ENCODE data around the gene QTRT2. TPM values are rescaled to one million over a fixed set of nuclear protein-coding genes. Genes with fewer than 3 reads are reported as not detected.

QTRT2 gene
- total and polyA plus RNA-seq, 2 of the 8 experiments (the other 6 are each of a cell fraction or from before 2014, with no cell fraction given): 13.3 to 54.5 TPM

DNA sequence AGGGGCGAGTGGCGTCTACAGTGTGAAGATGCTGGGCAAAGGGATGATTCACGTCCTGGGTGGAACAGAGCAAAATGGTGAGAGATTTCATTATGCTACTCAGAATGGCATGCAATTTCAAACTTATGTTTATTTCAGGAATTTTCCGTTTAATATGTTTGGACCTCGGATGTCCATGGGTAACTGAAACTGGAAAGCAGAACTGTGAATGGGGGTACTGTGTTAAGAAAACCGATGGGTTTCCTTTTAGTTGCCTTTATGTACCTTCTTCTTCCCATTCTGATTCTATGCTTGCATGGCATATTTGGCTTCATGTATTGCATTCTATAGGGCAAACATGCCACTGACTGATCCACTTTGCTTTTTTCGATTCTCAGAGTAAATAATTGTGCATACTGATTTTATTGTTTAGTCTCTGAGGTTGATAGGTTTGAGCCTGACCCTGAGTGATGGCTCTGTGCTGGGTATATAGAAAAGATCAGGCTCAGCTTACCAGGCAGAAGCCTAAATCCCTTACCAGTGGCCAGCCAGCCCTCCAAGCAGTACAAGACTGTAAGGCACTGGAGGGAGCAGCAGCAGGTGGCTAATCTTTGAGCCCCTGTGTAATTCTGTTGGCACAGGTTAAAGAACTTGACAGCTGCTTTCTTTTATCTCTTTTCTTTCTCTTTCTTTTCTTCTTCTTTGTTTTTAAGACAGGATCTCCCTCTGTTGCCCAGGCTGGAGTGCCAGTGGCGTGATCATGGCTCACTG is 4.5 kb downstream of the QTRT2 start:
- Histone ChIP-seq H3K4me3 (ENCODE audit: extremely low read depth in 1 of 4, insufficient read depth in 2 of 4, low read depth in 3 of 4, low read length in 4 of 4) (no peak overlapping the region), H3K23me2 (ENCODE audit: low read depth, low read length) (peaks cover 3% of the 10 kb centered on the region; the same call in 1 of the 2 replicates), H4K91ac (replicated peaks; ENCODE audit: insufficient read length, low read length) (no peak overlapping the region), H2AFZ (ENCODE audit: low read length) (no peak overlapping the region), H3K14ac (ENCODE audit: insufficient read length) (no peak overlapping the region), H3K9me3 (ENCODE audit: insufficient read depth in 2 of 2, low read depth in 1 of 2, low read length in 1 of 2) (no peaks in the 10 kb centered on the region), H3K79me1 (ENCODE audit: low read depth, low read length) (peaks cover 4% of the 10 kb centered on the region), H2BK15ac (ENCODE audit: low read length) (no peak overlapping the region), H4K8ac (ENCODE audit: extremely low read depth, insufficient read depth, low read length) (no peak overlapping the region), H3K79me2 (ENCODE audit: control insufficient read depth in 1 of 2, insufficient read depth in 2 of 2, low read length in 2 of 2) (peaks cover 8 to 96% of the 10 kb centered on the region in 2 experiments), H3K36me3 (ENCODE audit: control insufficient read depth in 2 of 4, insufficient read depth in 4 of 4, low read length in 3 of 4) (peaks cover 0 to 11% (median 7%) of the 10 kb centered on the region in 4 experiments; a peak in 5 of 8 replicates), H2BK20ac (ENCODE audit: low read length) (no peak overlapping the region), H3K27ac (ENCODE audit: low read depth, low read length) (no peak overlapping the region), H2BK120ac (replicated peaks; ENCODE audit: low read depth, low read length) (no peak overlapping the region), H3K18ac (ENCODE audit: extremely low read depth, low read length) (no peak overlapping the region), H3K9ac (replicated peaks in 1 of 4; ENCODE audit: extremely low read depth in 1 of 4, low read depth in 3 of 4, low read length in 3 of 4) (no peak overlapping the region; a peak in 2 of 7 replicates), H4K5ac (ENCODE audit: insufficient read length, low read depth, low read length) (no peak overlapping the region), H3K4ac (replicated peaks; ENCODE audit: insufficient read length, low read depth, low read length) (no peak overlapping the region), H4K20me1 (replicated peaks in 1 of 2; ENCODE audit: control insufficient read depth in 1 of 2, insufficient read depth in 2 of 2, low read length in 2 of 2) (peaks cover 2 to 5% of the 10 kb centered on the region in 2 experiments), H2BK12ac (ENCODE audit: low read depth, low read length) (no peak overlapping the region), H3K4me1 (replicated peaks in 1 of 4; ENCODE audit: control insufficient read depth in 3 of 4, insufficient read depth in 4 of 4, low read length in 3 of 4) (peaks cover 0 to 5% (median 2%) of the 10 kb centered on the region in 4 experiments; a peak in 4 of 7 replicates), H3K27me3 (replicated peaks in 1 of 4; ENCODE audit: control insufficient read depth in 3 of 4, extremely low read depth in 1 of 4, insufficient read depth in 3 of 4, low read length in 3 of 4) (no peaks in the 10 kb centered on the region), H3K23ac (ENCODE audit: insufficient read length) (no peak overlapping the region), H3K56ac (replicated peaks; ENCODE audit: insufficient read length, low read depth, low read length) (no peak overlapping the region), H2AK5ac (ENCODE audit: low read depth, low read length) (no peak overlapping the region), H3K4me2 (ENCODE audit: insufficient read depth in 1 of 2, low read depth in 2 of 2, low read length in 2 of 2) (no peak overlapping the region), H2BK5ac (ENCODE audit: low read depth, low read length) (no peak overlapping the region)
- FAIRE-seq (no peak), DNase-seq (ENCODE audit: low read depth in 1 of 2, low spot score in 2 of 2) (no peak)
- WGBS, 2 experiments (ENCODE audit: extremely low coverage in 1 of 2, insufficient coverage in 1 of 2, insufficient read length in 1 of 2, insufficient replicate concordance in 2 of 2, low coverage in 1 of 2, low lambda C conversion rate in 2 of 2, missing lambda C conversion rate in 1 of 2): 88% methylated on average over 8 of the region's 8 CpGs; no CpG with 5 or more reads in 1 of the 2 experiments
- no peak for TF ChIP-seq SP1 (IDR thresholded peaks at IDR 0.05; ENCODE audit: low read depth, low read length)
- TF ChIP-seq, protein P1, sequence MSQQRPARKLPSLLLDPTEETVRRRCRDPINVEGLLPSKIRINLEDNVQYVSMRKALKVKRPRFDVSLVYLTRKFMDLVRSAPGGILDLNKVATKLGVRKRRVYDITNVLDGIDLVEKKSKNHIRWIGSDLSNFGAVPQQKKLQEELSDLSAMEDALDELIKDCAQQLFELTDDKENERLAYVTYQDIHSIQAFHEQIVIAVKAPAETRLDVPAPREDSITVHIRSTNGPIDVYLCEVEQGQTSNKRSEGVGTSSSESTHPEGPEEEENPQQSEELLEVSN (IDR thresholded peaks at IDR 0.05): no peak
- ChIA-PET CTCF (ENCODE audit: partially characterized antibody) (no interaction called here), POLR2A (ENCODE audit: partially characterized antibody) (no interaction called here)

Data from H1 (cell line).